ENCODE data around the gene CDKAL1.

- no peak for TF ChIP-seq CTCF (IDR thresholded peaks at IDR 0.05)
- TF ChIP-seq EZH2 (IDR thresholded peaks at IDR 0.05): no peak
- no peak for TF ChIP-seq EZH2phosphoT487 (IDR thresholded peaks at IDR 0.05)
Measured at GRCh38 chr6:20705741-20706140, 171.5 kb downstream of the CDKAL1 start.

Data from neural progenitor cell (in vitro differentiated cells).